HCT116 (cell line): Measurements from ENCODE around the gene APP. TPM values are rescaled to one million over a fixed set of nuclear protein-coding genes. Genes with fewer than 3 reads are reported as not detected.

ENCODE experiments used
- ATAC-seq: fragments of 200-7000 bp; cut with Tn5 transposase; 2 replicates; pipeline ENCODE4 v1.9.1; 2020; ENCODE audit warnings: mild to moderate bottlenecking, moderate library complexity
- BruUV-seq: library from RNA; stranded (reverse); fragments of 400-500 nt; replicated peaks from 2 replicates; lab custom pipeline; 2021; lab: Mats Ljungman, UMichigan
- CTCF ChIA-PET: fragments of 300-600 bp; sonication (Branson Sonifier 250); formaldehyde crosslinking; loops from one replicate; lab custom pipeline; 2021; ENCODE audit warnings: antibody characterized with exemption; lab: Charles Lee
- POLR2A ChIA-PET: fragments of 300-600, 350-600 bp; sonication (Branson Sonifier 250); formaldehyde crosslinking; loops from one replicate; lab custom pipeline; 2021; ENCODE audit warnings: antibody characterized with exemption; lab: Charles Lee
- RAD21 ChIA-PET, 2 experiments: fragments of 300-600 bp; sonication (Branson Sonifier 250); formaldehyde crosslinking; loops; one replicate each; lab custom pipeline; 2023; ENCODE audit warnings: low total read pairs in 2 of 2; ENCODE audit not compliant: uncharacterized antibody in 2 of 2, unreplicated experiment in 2 of 2, low non-redundant PET in 1 of 2; lab: Charles Lee
- DNase-seq: peaks from one replicate; pipeline ENCODE4 v3.0.0-alpha.2; 2010; ENCODE audit warnings: low read depth, low spot score
- H2AFZ ChIP-seq: fragments of 200-600 bp; shearing (Covaris generic), sonication (generic); 2 replicates; pipeline ENCODE4 v1.6.1; 2017; ENCODE audit warnings: low read depth, mixed run types, mixed read lengths, antibody characterized with exemption, low read length; ENCODE audit not compliant: poor library complexity, severe bottlenecking
- H3K27ac ChIP-seq: 2 replicates; pipeline ENCODE4 v1.5.1; 2012; ENCODE audit warnings: low read depth, low read length
- H3K27me3 ChIP-seq: fragments of 200-600 bp; sonication (generic); 2 replicates; pipeline ENCODE4 v1.6.1; 2016; ENCODE audit warnings: mixed run types, low read length, mixed read lengths; ENCODE audit not compliant: insufficient read depth
- H3K36me3 ChIP-seq, 2 experiments: fragments of 200-500 bp in 1 of 2; fragments of 200-600 bp in 1 of 2; sonication (Bioruptor generic) in 1 of 2; sonication (generic) in 1 of 2; 2 replicates each; pipeline versions ENCODE4 v1.5.1 to v1.6.1; 2014 to 2016; ENCODE audit warnings: low read length in 2 of 2, inconsistent platforms in 1 of 2, mixed read lengths in 1 of 2, mixed run types in 1 of 2; ENCODE audit not compliant: insufficient read depth in 2 of 2, control insufficient read depth in 1 of 2
- H3K4me1 ChIP-seq, 2 experiments: fragments of 200-600 bp in 1 of 2; sonication (generic) in 1 of 2; 2 replicates each; pipeline versions ENCODE4 v1.5.1 to v1.6.1; 2012 to 2017; ENCODE audit warnings: low read length in 2 of 2, inconsistent platforms in 1 of 2, mild to moderate bottlenecking in 1 of 2, mixed read lengths in 1 of 2, mixed run types in 1 of 2, moderate library complexity in 1 of 2; ENCODE audit not compliant: insufficient read depth in 2 of 2, control insufficient read depth in 1 of 2
- H3K4me2 ChIP-seq: fragments of 200-600 bp; sonication (generic); 2 replicates; pipeline ENCODE4 v1.6.1; 2017; ENCODE audit warnings: mixed run types, low read length, mixed read lengths
- H3K4me3 ChIP-seq, 2 experiments: fragments of 200-600 bp in 1 of 2; sonication (generic) in 1 of 2; replicated peaks in 1 of 2; 2 replicates each; pipeline ENCODE4 v1.5.1; 2011 to 2016; ENCODE audit warnings: low read length in 2 of 2, control low read depth in 1 of 2, low read depth in 1 of 2, mild to moderate bottlenecking in 1 of 2, mixed read lengths in 1 of 2, mixed run types in 1 of 2
- H3K79me2 ChIP-seq: fragments of 200-600 bp; sonication (generic); 2 replicates; pipeline ENCODE4 v1.6.1; 2017; ENCODE audit warnings: mild to moderate bottlenecking, mixed run types, low read length, moderate library complexity, mixed read lengths; ENCODE audit not compliant: insufficient read depth
- H3K9ac ChIP-seq: fragments of 200-600 bp; sonication (generic); 2 replicates; pipeline ENCODE4 v1.6.1; 2016; ENCODE audit warnings: low read length, mixed read lengths
- H3K9me2 ChIP-seq: fragments of 200-600 bp; sonication (generic), shearing (Covaris generic); 2 replicates; pipeline ENCODE4 v1.6.1; 2017; ENCODE audit warnings: mixed run types, mild to moderate bottlenecking, moderate library complexity; ENCODE audit not compliant: insufficient read depth
- H3K9me3 ChIP-seq, 2 experiments: fragments of 200-500 bp in 1 of 2; fragments of 200-600 bp in 1 of 2; sonication (Bioruptor generic) in 1 of 2; sonication (generic) in 1 of 2; 2 replicates each; pipeline ENCODE4 v1.6.1; 2014 to 2017; ENCODE audit warnings: low read length in 2 of 2, mixed read lengths in 2 of 2, inconsistent platforms in 1 of 2, low read depth in 1 of 2, mild to moderate bottlenecking in 1 of 2, mixed run types in 1 of 2, moderate library complexity in 1 of 2; ENCODE audit not compliant: control insufficient read depth in 1 of 2, insufficient read depth in 1 of 2
- H4K20me1 ChIP-seq: fragments of 200-600 bp; sonication (generic), shearing (Covaris generic); 2 replicates; pipeline ENCODE4 v1.6.1; 2017; ENCODE audit warnings: mixed run types, mild to moderate bottlenecking, moderate library complexity; ENCODE audit not compliant: insufficient read depth
- CBX3 ChIP-seq: IDR thresholded peaks from 2 replicates; pipeline ENCODE4 v1.6.1; 2012; ENCODE audit warnings: low read depth
- ELF1 ChIP-seq: IDR thresholded peaks from 2 replicates; pipeline ENCODE4 v1.6.1; 2012; ENCODE audit warnings: low read depth, borderline replicate concordance
- EZH2 ChIP-seq: fragments of 200-600 bp; sonication (generic); IDR thresholded peaks from 2 replicates; pipeline ENCODE4 v1.6.1; 2017; ENCODE audit warnings: antibody characterized with exemption, mixed run types
- FOSL1 ChIP-seq: IDR thresholded peaks from 2 replicates; pipeline ENCODE4 v1.6.1; 2012; ENCODE audit warnings: low read depth
- MAX ChIP-seq: IDR thresholded peaks from 2 replicates; pipeline ENCODE4 v1.6.1; 2012
- POLR2AphosphoS5 ChIP-seq: IDR thresholded peaks from 2 replicates; pipeline ENCODE4 v1.6.1; 2011; ENCODE audit warnings: mild to moderate bottlenecking, low read depth, low read length, moderate library complexity
- REST ChIP-seq: IDR thresholded peaks from 2 replicates; pipeline ENCODE4 v1.6.1; 2012; ENCODE audit warnings: low read depth
- SP1 ChIP-seq: IDR thresholded peaks from 2 replicates; pipeline ENCODE4 v1.6.1; 2012; ENCODE audit warnings: low read depth
- SRF ChIP-seq: IDR thresholded peaks from 2 replicates; pipeline ENCODE4 v1.6.1; 2012; ENCODE audit warnings: low read depth
- TCF7L2 ChIP-seq: IDR thresholded peaks from 2 replicates; pipeline ENCODE4 v1.7.0; 2011; ENCODE audit warnings: borderline replicate concordance, inconsistent platforms; ENCODE audit not compliant: insufficient read depth, insufficient read length; ENCODE audit errors: extremely low read depth
- YY1 ChIP-seq: IDR thresholded peaks from 2 replicates; pipeline ENCODE4 v1.6.1; 2011; ENCODE audit warnings: low read length, low read depth, moderate library complexity, mild to moderate bottlenecking; ENCODE audit not compliant: insufficient replicate concordance; ENCODE audit errors: extremely low read depth
- ZFX ChIP-seq: fragments of 450-650 bp; IDR thresholded peaks from 2 replicates; pipeline ENCODE4 v1.6.1; 2017
- intact Hi-C: fragments of 100-400 bp; cut with micrococcal nuclease; formaldehyde crosslinking; loops from 2 replicates; pipeline ENCODE4 v1.10.0; 2022
- total RNA-seq: library from RNA; stranded (reverse); gene quantifications from one replicate; pipeline ENCODE4 v1.2.1, GENCODE V29; 2021; ENCODE audit not compliant: unreplicated experiment

Gene APP
- total RNA-seq, 1 experiment from 2014 or later = 267 TPM

GRCh38 chr21:26195708-26196107, 25.1 kb upstream of the APP start:
- ATAC-seq (no peak), DNase-seq (no peak)
- POLR2A ChIA-PET = no interaction called here
- no TSS peak for BruUV-seq
- Histone ChIP-seq H3K79me2 (no peaks in the 10 kb centered on the region), H4K20me1 (no peaks in the 10 kb centered on the region), H3K36me3 (no peaks in the 10 kb centered on the region), H3K27me3 (no peaks in the 10 kb centered on the region), H2AFZ (no peak overlapping the region), H3K4me2 (no peak overlapping the region), H3K27ac (no peak overlapping the region), H3K4me1 (no peaks in the 10 kb centered on the region), H3K9me2 (no peaks in the 10 kb centered on the region), H3K9ac (no peak overlapping the region), H3K4me3 (no peak overlapping the region), H3K9me3 (no peaks in the 10 kb centered on the region)
- CTCF ChIA-PET = no interaction called here
- no peak for TF ChIP-seq MAX
- no peak for TF ChIP-seq ELF1
- TF ChIP-seq CBX3 = no peak
- no peak for TF ChIP-seq REST
- intact Hi-C loops = no loop called here
- RAD21 ChIA-PET = no interaction called here

GRCh38 chr21:26194811-26195251, 24.3 kb upstream of the APP start:
- intact Hi-C loops = no loop called here
- no peaks in the 10 kb centered on the region for H3K9me3 ChIP-seq
- BruUV-seq = no TSS peak
- H3K9ac ChIP-seq = no peak overlapping the region
- ChIA-PET RAD21 (no interaction called here), CTCF (no interaction called here), POLR2A (no interaction called here)
- H2AFZ ChIP-seq = no peak overlapping the region
- no peaks in the 10 kb centered on the region for H3K4me1 ChIP-seq
- H4K20me1 ChIP-seq = no peaks in the 10 kb centered on the region
- no peaks in the 10 kb centered on the region for H3K79me2 ChIP-seq
- H3K36me3 ChIP-seq = no peaks in the 10 kb centered on the region
- ATAC-seq (no peak), DNase-seq (no peak)
- no peak overlapping the region for H3K4me3 ChIP-seq
- no peak for TF ChIP-seq ZFX
- TF ChIP-seq EZH2 = no peak
- TF ChIP-seq SRF = no peak
- no peak for TF ChIP-seq CBX3
- TF ChIP-seq TCF7L2 = no peak
- TF ChIP-seq MAX = no peak
- TF ChIP-seq FOSL1 = no peak
- no peak for TF ChIP-seq POLR2AphosphoS5
- TF ChIP-seq SP1 = no peak
- TF ChIP-seq YY1 = no peak
- H3K9me2 ChIP-seq = no peaks in the 10 kb centered on the region
- no peak overlapping the region for H3K27ac ChIP-seq
- no peaks in the 10 kb centered on the region for H3K27me3 ChIP-seq
- H3K4me2 ChIP-seq = no peak overlapping the region
